ENCODE results near the gene GIMD1.
A peak's percentile ranks its signal among the peaks of the same experiment; 100 is the strongest.
"Not testable (repeated sequence)": the region's sequence is repeated elsewhere in the genome, so short reads cannot be mapped to it uniquely, and the experiment has no call there.

GIMD1 gene

DNA sequence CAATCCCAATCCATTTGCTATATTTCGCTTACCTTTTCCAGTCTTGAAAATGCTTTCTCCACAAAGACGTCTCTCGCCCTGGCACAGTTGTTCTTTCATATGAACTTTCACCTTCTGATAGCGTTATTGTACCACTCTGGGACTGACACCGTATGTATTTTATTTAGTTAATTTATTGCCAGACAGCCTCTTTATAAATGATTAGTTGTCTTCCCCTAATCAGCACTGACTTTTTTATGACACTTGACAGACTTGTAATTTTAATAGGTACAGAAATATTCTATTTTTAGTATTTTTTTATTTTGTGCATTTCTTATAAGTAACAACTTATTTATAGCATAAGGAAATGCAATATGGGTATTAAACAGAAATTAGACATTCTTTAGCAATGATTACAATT is at the start of gene GIMD1:
GIMD1 (minus strand) TSS at position 101 of the 400 bp plus-strand sequence. CDS start 1,343 bp downstream, outside the sequence.
- no peak for DNase-seq

DNA sequence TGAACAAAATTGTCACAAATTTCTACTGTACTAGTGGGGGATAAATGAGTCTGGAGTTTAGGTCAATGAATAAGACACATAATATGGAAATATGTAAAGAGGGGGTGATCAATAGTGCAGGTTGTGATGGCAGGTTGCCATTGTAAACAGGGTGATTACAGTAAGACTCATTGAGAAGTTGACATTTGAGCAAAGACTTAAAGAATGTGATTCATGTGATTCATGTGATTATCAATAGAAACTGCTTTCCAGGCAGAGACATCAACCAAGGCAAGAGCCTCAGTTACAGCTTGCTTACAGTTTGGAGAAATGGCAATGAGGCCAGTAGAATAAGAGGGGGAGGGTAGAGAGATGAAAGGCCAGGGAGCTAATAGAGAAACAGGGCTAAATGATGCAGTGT is 45.8 kb upstream of the GIMD1 start:
- DNase-seq: no peak

DNA sequence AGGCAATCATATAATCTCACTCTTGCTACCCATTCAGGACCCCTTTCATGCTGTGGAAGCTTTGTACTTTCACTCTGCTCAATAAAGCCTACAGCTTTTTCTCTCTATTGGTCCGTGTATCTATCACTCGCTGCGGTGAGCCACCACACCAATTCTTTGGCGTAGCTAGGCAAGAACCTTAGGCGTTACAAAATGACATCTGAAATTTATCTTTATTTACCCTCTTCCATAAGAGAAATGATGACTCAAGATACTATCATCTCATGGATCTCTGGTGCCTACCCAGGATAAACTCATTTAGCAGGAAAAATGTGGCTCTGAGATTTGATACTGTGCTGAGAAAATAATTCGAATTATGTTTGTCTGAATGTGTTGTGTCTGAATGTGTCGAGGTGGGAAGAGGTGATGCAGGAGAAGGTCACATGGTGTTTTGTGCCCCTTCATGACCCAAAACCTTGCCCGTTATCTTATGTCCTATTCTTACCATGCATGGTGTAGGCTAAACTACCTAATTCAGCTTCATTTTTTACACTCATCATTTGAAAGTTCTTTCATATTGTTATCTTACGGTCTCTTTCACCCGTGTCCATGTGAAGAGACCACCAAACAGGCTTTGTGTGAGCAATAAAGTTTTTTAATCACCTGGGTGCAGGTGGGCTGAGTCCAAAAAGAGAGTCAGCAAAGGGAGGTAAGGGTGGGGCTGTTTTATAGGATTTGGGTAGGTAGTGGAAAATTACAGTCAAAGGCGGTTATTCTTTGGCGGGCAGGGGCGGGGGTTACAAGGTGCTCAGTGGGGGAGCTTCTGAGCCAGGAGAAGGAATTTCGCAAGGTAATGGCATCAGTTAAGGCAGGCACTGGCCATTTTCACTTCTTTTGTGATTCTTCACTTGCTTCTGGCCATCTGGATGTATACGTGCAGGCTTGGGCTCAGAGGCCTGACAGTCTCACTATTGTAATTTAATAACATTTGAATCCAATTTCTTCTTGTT is 41.6 kb upstream of the GIMD1 start:
- no peak for DNase-seq

DNA sequence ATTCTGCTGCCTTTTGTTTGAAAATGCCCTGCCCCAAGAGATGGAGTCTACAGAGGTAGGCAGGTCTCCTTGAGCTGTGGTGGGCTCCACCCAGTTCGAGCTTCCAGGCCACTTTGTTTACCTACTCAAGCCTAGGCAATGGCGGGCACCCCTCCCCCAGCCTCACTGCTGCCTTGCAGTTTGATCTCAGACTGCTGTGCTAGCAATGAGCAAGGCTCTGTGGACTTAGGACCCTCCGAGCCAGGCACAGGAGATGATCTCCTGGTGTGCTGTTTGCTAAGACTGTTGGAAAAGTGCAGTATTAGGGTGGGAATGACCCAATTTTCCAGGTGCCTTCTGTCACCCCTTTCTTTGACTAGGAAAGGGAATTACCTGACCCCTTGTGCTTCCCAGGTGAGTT is 39.4 kb upstream of the GIMD1 start:
- DNase-seq: not testable (repeated sequence)

DNA sequence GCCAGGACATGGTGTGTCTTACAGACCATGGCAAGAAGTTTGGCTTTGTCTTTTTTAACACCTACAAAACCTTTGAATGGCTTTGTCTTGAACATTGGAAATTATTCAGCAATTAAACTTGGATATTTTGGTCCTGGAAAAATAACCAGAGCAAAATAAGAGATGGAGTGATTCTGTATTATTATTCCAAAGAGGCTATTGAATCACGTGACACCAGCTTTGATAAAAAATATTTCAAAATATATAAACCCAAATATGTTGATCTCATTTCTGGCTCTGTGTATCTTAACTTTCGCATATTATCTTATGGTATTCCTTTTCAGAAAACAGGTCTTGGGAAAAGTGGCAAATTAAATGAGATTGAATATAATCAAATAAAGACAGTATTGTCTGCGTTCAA is 32.6 kb upstream of the GIMD1 start:
- DNase-seq: no peak

DNA sequence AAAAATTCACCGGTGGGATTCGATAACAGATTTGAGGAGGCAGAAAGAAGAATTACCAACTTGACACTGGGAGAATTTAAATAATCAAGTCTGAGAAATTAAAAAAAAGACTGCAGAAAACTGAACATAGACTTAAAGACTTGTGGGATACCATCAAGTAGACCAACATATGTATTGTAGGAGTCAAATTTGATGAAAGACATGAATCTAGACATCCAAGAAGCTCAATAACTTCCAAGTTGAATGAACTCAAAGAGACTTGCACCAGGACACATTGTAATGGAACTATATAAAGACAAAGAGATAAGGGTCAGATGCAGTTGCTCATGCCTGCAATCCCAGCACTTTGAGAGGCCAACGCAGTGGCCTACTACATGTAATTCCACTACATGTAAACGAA is 30.3 kb upstream of the GIMD1 start:
- DNase-seq: not testable (repeated sequence)

DNA sequence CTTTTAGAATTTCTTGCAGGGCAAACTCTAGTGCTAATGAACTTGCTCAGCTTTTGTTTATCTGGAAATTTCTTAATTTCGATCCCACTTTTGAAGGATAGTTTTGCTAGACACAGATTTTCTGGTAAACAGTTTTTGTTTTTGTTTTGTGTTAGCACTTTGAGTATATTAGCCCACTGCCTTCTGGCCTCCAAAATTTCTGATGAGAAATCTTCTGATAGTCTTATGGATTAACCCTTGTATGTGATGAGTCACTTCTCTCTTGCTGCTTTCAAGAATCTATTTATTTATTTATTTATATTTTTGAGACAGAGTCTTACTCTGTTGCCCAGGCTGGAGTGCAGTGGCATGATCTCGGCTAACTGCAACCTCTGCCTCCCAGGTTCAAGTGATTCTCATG is 27.0 kb upstream of the GIMD1 start:
- DNase-seq: no peak

DNA sequence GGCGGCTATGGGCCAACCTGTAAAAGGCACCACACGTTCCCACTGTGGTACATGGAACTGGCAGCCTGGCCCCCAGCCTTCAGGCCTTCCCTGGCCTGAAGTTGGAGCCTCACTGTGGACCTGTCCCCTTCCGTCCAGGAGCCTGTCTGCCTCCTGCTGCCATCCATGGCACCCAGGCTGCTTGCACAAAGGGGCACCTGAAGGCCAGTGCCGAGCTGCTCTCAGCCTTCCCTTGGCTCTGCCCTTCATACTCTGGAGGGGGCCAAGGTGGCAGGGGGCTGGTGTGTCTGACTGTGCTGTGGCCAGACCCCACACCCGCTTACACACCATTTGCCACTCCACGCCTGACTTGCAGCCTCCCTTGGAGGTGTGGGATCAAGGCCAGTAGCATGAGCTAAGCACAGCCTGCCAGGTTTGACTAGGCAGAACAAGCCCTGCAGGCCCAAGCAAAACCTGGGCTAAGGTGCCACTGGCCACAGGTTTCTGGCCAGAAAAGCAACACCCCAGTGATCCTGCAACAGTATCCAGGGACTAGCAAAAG is 17.3 kb upstream of the GIMD1 start:
- no peak for DNase-seq

DNA sequence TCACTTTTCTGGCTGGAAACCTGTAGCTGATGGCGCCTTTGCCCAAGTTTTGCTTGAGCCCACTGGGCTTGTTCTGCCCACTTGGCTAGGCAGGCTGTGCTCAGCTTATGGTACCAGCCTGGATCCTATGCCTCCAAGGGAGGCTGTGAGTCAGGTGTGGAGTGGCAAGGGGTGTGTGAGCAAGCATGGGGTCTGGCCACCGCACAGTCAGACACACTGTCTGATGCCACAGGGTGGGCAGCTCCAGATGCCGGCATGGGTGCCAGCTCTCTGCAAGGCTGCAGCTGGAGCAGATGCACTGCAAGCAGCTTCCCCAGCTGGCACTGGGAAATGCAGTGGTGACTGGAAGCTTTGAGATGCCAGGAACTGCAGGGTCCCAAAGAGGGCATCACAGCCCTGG is 16.3 kb upstream of the GIMD1 start:
- no peak for DNase-seq

DNA sequence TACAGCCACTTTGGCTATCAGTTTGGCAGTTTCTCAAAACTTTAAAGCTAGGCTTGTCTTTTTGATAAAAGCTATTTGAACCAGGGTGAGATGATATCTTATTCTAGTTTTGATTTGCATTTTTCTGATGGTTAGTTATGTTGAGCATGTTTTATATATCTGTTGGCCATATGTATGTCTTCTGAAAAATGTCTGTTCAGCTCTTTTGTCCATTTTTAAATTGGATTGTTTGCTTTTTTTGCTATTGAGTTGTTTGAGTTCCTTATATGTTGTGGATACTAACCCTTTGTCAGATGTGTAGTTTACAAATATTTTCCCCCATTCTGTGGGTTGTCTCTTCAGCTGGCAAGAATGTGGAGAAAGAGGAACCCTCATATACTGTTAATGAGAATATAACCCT is 11.6 kb upstream of the GIMD1 start:
- no peak for DNase-seq

DNA sequence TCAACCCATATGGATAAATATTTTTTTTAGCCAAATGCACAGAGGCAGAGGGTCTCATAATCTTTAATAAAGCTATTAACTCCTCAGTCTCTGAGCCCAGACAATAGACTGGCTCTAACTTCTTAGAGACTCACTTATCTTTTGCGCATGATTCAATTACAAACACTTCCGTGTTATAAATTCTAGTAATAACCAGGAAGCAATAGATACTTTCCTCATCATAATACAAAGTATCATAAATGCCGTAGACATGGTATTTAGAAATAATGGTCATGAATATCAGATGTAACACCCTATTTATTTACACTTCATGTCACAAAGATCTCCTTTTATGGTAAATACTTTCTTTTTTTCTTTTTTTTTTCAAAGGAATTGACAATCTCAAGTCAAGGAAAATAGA is 4.4 kb upstream of the GIMD1 start:
- DNase-seq: no peak

DNA sequence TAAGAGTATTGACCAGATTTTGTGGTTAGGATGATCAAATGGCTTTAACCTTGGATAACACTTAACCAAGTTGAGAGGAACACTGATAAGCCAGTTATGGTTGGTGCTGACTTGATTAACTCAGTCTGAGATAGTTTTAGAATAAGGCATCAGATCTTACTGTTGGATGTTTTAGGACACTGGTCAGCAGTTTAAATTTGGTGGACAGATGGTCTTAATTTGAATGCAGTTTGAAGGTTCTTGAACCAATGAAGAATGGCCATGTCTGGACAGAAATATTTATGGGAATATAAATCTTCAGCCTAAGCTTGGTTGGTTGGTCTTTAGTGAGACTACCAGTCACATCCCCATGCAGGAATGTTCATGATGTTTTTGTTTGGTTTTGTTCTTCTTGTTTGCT is 2.6 kb upstream of the GIMD1 start:
- DNase-seq: no peak

DNA sequence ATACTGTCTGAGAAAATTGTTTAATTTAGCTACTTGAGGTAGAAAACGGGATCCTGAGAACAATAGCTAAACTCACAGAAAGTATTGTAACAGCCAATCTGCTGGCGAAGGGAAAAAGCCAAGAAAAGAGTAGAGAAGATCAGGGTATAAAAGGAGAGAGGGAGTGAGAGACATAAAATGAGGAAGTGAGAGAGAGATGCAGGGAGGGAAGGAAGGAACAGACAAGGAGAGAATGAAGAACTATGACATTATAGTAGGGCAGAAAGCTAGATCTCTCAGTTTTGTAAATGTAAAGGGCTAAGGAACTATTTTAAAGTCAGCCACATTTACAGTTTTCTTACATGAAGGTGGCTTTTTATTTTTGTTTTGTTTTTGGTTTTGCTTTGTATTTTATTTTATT is 1.6 kb upstream of the GIMD1 start:
- DNase-seq: peak; percentile 37

DNA sequence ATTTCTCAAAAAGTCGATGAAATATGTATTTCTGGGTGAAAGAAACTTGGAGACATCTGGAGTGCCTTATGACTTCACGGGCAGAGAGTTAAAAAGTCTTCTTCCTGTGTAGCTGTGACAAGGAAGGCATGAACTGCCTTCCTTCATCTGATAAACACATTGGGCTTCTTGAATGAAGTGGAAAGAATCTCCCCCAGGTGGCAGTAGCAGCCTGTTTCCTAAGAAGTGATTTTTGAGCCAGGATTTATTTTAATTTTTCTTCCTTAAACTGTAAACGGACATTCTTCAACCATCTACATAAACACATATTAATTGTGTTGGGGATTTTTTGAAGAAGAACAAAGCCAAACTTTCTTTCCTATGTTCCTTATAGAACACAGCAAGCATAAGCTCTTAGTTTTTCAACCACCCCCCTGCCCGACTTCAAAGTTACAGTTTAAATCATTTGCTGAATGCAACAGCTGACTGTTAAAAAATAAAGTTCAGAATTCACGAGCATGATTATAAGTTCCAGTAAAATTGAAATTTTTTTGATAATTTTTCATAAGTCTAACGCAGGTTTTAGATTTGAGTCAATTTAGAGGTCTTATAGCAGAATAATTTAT is 980 bp upstream of the GIMD1 start:
- peak; percentile 84 for DNase-seq

DNA sequence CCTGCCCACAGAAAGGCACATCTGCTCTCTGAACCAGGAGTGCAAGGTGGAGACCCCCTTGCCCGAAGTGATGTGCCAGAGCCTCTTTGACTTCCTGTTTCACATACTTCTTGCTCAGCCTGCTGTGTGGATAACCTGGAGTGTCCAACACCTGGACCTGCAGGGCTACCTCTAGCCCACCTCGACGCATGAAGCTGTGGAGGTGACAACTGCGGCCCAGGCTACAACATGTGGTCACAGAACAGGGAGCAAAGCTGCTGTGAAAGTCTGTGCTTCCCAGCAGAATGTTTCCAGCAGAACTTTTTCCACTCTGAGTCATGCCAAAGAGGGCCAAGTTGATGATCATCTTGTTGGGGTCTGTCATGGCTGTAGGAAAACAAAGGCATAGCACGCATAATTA is 1.5 kb downstream of the GIMD1 start:
- DNase-seq: no peak

DNA sequence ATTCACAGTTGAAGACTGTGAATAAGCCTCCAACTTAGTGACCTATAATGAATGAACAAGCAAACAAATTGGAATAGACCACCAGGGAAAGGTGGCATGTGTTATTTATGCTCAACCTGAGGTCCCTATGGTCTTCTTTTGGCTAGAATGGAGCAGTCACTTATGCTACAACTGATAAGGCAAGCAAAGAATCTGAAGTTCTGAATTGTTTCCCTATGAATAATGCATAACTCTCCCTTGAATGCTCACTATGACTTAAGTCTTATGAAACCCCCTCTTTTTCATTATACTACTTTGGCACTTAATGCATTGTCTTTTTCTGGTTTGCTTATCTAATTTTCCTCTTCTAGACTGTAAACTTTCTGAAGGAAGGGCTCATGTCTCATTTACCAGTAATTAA is 2.6 kb downstream of the GIMD1 start:
- no peak for DNase-seq

DNA sequence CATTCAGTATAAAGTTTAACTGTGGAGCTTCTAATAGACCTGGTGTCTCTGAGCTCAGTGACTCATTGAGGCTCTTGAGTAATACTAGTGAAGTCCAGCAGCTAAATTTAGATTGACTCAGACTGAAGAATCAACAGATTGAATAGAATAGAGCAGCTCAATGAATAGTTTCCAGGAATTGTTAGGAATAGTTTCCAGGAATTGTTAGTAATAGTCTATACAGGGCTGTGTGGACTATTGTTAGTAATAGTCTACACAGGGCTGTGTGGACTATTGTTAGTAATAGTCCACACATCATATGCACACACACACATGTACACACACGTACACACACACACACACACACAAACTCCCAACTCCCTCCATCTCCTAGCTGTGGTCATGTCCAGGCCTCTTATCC is 3.0 kb downstream of the GIMD1 start:
- DNase-seq: peak; percentile 55

DNA sequence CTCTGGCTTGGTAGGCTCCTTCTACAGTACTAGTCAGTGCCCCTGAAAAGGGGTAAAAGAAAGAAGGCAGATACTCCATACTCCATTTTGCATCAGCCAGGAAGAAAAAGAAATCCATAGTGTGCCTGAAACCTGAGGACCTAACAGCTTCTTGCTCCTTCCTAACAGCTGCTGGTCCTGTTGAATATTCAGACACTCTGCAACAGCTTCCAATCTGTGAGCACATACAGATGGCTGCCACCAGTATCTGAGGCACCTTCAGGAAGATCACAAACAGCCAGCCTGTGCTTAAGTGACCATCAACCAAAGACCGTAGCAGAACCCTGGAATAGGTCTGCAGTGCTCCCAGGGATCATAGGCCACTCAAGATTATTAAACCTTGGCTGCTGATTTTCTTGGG is 4.3 kb downstream of the GIMD1 start:
- no peak for DNase-seq

DNA sequence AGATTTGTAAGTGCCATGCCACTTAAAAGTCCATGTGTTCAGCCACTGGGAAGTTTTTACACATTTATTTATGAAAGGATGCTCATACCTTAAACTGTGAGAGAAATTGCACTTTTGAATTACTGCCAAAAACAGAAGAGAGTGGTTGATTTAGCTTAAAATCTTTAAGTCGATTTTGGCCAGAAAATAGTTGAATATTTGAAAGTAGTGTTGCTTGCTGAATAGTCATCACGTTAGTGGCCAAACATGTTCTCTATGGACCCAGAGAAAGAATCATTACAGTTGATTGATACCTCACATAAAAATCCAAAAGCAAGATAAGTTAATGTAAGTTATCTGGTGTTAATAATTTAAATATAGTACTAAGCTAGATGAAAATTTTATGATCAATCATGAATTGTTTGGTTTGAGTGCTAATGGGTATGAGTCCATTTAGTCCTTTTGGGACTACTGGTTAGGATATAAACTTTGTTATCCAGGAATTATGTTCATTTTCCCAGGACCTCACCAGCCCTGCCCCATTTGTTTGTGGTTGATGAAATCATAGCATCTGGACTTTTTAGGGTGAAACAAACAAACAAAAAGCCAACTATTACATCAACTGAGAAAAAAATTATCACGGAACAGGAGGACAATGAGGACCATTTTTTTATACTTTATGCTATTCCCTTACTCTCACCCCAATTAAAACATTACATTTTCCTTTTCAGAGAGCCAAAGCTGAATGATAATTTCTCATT is 6.3 kb downstream of the GIMD1 start:
- no peak for DNase-seq

DNA sequence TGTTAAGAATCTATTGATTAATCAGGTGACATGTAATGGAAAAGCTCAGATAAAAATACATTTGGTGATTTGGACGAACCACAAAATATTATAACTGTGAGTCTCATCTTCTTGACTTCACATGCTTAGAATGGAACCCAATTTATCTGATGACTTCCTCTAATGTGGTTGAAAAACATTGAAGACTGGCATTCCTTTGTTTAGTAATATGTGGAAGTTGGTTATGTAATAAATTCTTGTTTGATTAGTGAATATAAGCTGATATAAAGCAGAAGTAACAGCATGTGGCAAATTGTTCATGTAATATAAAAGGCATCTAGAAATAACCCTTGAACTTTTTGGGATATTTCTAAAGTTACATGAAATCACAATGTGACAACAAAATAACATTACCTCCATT is 9.7 kb downstream of the GIMD1 start:
- no peak for DNase-seq

DNA sequence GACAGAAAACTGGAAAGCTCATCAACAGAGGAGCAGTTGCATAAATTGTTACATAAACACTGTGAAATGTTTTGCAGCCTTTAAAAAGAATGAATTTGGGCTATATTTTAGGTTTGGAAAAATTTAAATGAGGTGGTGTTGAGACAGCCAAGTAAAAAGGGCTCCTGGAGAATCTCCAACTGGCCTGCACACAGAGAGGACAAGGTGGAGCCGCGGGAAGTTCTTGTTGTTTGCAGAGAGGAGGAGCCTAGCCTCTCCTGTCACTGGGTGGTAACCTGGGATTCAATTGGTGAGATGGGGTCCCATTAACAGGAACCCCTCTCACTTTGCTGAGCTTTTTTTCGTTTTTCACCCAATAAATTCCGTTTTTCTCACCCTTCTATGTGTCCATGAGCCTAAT is 13.4 kb downstream of the GIMD1 start:
- DNase-seq: no peak

DNA sequence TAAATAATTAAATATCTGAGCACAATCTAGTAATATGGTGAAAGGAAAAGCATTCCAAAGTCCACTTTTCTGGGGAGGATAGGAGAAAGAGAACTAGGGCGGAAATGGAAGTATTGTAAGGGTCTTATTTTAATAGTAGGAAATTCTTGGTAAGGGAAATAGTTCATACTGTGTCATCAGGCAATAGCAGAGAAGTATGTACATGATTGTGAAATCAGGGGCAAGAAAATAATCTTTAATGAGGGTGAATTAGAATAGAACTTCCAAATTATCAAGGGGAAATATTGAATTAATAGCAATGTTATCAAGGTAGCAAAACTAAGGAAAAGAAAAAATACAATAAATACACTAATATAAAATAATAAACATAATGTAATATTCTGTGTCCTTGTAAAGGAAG is 14.8 kb downstream of the GIMD1 start:
- no peak for DNase-seq

DNA sequence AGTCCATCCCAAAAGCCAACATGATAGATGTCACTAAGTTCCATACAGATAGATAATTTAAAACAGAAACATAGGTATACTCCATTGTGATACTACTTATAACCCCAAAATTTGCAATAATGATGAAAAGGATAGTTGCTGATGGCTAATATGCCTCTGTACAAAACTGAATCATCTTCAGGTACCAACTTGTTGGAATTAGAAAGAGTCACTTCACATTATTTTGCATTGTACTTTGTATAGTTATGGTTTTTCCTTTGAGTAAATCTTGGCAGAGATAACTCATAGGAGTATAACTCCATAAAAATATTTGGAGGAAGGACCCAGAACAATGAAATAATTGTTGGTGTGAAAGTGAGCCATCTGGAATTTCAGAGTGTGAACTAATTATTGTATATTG is 17.6 kb downstream of the GIMD1 start:
- no peak for DNase-seq

DNA sequence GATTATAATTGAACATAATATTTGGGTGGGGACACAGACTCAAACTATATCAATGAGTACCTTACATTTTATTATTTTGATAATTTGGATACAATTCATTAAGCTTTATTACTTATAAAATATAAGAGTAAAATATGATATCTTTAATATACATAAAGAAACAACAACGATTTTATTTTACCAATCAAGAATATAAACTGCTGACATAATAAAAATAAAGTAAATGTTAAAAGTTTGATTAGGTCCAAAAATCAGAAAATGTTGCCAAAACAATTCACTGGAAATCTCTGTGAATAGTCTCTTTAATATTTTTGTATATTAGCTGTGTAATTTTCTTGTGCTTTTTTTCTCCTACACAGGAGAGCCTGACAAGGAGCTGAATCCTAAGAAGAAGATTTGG is 21.4 kb downstream of the GIMD1 start:
- DNase-seq: no peak

All from OCI-M1 (cell line).